Prostate gland (tissue), 2 donors: ENCODE measurements around the gene LTBP2.

Experiments
- POLR2A ChIP-seq: fragments of 450-650 bp; IDR thresholded peaks from one replicate; pipeline ENCODE4 v1.6.1; 2016; ENCODE audit warnings: antibody characterized with exemption, mild to moderate bottlenecking
- POLR2AphosphoS5 ChIP-seq: sonication (generic); formaldehyde crosslinking; IDR thresholded peaks from one replicate; pipeline ENCODE4 v1.6.1; 2017; ENCODE audit warnings: antibody characterized with exemption
- TF ChIP-seq, protein P1 (sequence below), 4 experiments: fragments of 200-600 bp in 2 of 4; fragments of 450-650 bp in 2 of 4; sonication (generic) in 2 of 4; IDR thresholded peaks; 1 replicate in 3 of 4; 2 replicates in 1 of 4; pipeline ENCODE4 v1.5.1; 2016 to 2019; ENCODE audit warnings: antibody characterized with exemption in 4 of 4, mild to moderate bottlenecking in 2 of 4, moderate library complexity in 2 of 4

DNA sequence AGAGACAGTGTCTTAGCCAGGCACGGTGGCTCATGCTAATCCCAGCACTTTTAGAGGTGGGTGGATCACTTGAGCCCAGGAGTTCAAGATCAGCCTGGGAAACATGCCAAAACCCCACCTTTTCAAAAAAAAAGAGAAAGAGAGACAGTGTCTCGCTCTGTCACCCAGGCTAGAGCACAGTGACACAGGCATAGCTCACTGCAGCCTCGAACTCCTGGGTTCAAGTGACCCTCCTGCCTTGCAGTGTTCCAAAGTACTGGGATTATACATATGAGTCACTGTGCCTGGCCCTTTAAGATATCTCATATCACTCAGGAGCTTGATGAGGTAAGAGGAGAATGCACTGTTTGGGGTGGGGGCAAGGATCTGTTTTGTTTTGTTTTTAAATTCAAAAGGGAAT lies 48.1 kb upstream of the LTBP2 start:
- TF ChIP-seq, protein P1, sequence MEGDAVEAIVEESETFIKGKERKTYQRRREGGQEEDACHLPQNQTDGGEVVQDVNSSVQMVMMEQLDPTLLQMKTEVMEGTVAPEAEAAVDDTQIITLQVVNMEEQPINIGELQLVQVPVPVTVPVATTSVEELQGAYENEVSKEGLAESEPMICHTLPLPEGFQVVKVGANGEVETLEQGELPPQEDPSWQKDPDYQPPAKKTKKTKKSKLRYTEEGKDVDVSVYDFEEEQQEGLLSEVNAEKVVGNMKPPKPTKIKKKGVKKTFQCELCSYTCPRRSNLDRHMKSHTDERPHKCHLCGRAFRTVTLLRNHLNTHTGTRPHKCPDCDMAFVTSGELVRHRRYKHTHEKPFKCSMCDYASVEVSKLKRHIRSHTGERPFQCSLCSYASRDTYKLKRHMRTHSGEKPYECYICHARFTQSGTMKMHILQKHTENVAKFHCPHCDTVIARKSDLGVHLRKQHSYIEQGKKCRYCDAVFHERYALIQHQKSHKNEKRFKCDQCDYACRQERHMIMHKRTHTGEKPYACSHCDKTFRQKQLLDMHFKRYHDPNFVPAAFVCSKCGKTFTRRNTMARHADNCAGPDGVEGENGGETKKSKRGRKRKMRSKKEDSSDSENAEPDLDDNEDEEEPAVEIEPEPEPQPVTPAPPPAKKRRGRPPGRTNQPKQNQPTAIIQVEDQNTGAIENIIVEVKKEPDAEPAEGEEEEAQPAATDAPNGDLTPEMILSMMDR (IDR thresholded peaks at IDR 0.05): no peak
- TF ChIP-seq POLR2AphosphoS5: no peak
- TF ChIP-seq POLR2A: no peak
